Muscle layer of colon (tissue), 2 donors: ENCODE data around the gene SNRPA1.
A peak's percentile ranks its signal among the peaks of the same experiment; 100 is the strongest.
"Not testable (repeated sequence)": the region's sequence is repeated elsewhere in the genome, so short reads cannot be mapped to it uniquely, and the experiment has no call there.

Experiments used
- H3K27ac ChIP-seq: one replicate; pipeline ENCODE4 v1.7.0; 2013; ENCODE audit warnings: low read depth, mild to moderate bottlenecking, low read length, moderate library complexity
- H3K27me3 ChIP-seq, 2 donors: one replicate each; pipeline ENCODE4 v1.7.0; 2013; ENCODE audit warnings: low read length in 2 of 2, mild to moderate bottlenecking in 2 of 2; ENCODE audit not compliant: insufficient read depth in 2 of 2, control insufficient read depth in 1 of 2
- H3K36me3 ChIP-seq: one replicate; pipeline ENCODE4 v1.7.0; 2013; ENCODE audit warnings: mild to moderate bottlenecking, low read length; ENCODE audit not compliant: insufficient read depth
- H3K4me1 ChIP-seq: one replicate; pipeline ENCODE4 v1.7.0; 2013; ENCODE audit warnings: mild to moderate bottlenecking, low read length; ENCODE audit not compliant: insufficient read depth
- H3K4me3 ChIP-seq, 2 donors: one replicate each; pipeline ENCODE4 v1.7.0; 2013; ENCODE audit warnings: low read length in 2 of 2, low read depth in 1 of 2, mild to moderate bottlenecking in 1 of 2, moderate library complexity in 1 of 2
- H3K9ac ChIP-seq: one replicate; pipeline ENCODE4 v1.7.0; 2013; ENCODE audit warnings: low read length
- H3K9me3 ChIP-seq: one replicate; pipeline ENCODE4 v1.7.0; 2013; ENCODE audit warnings: mild to moderate bottlenecking, low read length
- donor health status: abdominal sarcoma.
- donor health status: Adenocarcinoma of cecum.

SNRPA1 gene

GRCh38 chr15:101307048-101307896 lies 12.2 kb upstream of the SNRPA1 start:
- H3K9ac ChIP-seq = no peak overlapping the region
- H3K4me3 ChIP-seq = no peak overlapping the region
- H3K9me3 ChIP-seq = no peaks in the 10 kb centered on the region
- H3K4me1 ChIP-seq = no peaks in the 10 kb centered on the region
- H3K36me3 ChIP-seq = no peaks in the 10 kb centered on the region
- H3K27ac ChIP-seq = no peak overlapping the region
- H3K27me3 ChIP-seq = no peaks in the 10 kb centered on the region

- Histone ChIP-seq H3K9ac (no peak overlapping the region), H3K4me1 (no peaks in the 10 kb centered on the region), H3K36me3 (no peaks in the 10 kb centered on the region), H3K9me3 (no peaks in the 10 kb centered on the region), H3K27ac (no peak overlapping the region), H3K27me3 (no peaks in the 10 kb centered on the region), H3K4me3 (no peak overlapping the region)
Measured at GRCh38 chr15:101306341-101307047, 11.4 kb upstream of the SNRPA1 start.

GRCh38 chr15:101305820-101306255 lies 10.8 kb upstream of the SNRPA1 start:
- no peaks in the 10 kb centered on the region for H3K36me3 ChIP-seq
- no peaks in the 10 kb centered on the region for H3K4me1 ChIP-seq
- H3K4me3 ChIP-seq = no peak overlapping the region
- H3K9me3 ChIP-seq = no peaks in the 10 kb centered on the region
- no peaks in the 10 kb centered on the region for H3K27me3 ChIP-seq
- H3K27ac ChIP-seq = no peak overlapping the region
- H3K9ac ChIP-seq = no peak overlapping the region

GRCh38 chr15:101303408-101303807 lies 8.4 kb upstream of the SNRPA1 start:
- Histone ChIP-seq H3K27me3 (no peaks in the 10 kb centered on the region), H3K9me3 (no peaks in the 10 kb centered on the region), H3K27ac (no peak overlapping the region), H3K4me3 (no peak overlapping the region), H3K4me1 (no peaks in the 10 kb centered on the region), H3K36me3 (no peaks in the 10 kb centered on the region), H3K9ac (no peak overlapping the region)

- Histone ChIP-seq H3K4me1 (peaks cover 26% of the 10 kb centered on the region), H3K9ac (no peak overlapping the region), H3K9me3 (no peaks in the 10 kb centered on the region), H3K27me3 (no peaks in the 10 kb centered on the region), H3K27ac (no peak overlapping the region), H3K4me3 (peak overlapping the region in 1 of 2 donors; percentile 89), H3K36me3 (no peaks in the 10 kb centered on the region)
Measured at GRCh38 chr15:101296418-101297405, 1.7 kb upstream of the SNRPA1 start.

GRCh38 chr15:101295607-101296161 lies 636 bp upstream of the SNRPA1 start:
- Histone ChIP-seq H3K27ac (peak overlapping the region; percentile 92), H3K4me3 (peak overlapping the region; percentile 85 to 89), H3K36me3 (no peaks in the 10 kb centered on the region), H3K9ac (peak overlapping the region; percentile 50), H3K4me1 (peaks cover 26% of the 10 kb centered on the region), H3K27me3 (no peaks in the 10 kb centered on the region), H3K9me3 (no peaks in the 10 kb centered on the region)

- peak overlapping the region; percentile 34 for H3K9ac ChIP-seq
- no peak overlapping the region for H3K27ac ChIP-seq
- no peaks in the 10 kb centered on the region for H3K27me3 ChIP-seq
- H3K4me3 ChIP-seq = peak overlapping the region in 1 of 2 donors; percentile 89
- no peaks in the 10 kb centered on the region for H3K36me3 ChIP-seq
- no peaks in the 10 kb centered on the region for H3K9me3 ChIP-seq
- peaks cover 26% of the 10 kb centered on the region for H3K4me1 ChIP-seq
Measured at GRCh38 chr15:101293122-101293521, 1.9 kb downstream of the SNRPA1 start.

GRCh38 chr15:101288905-101289513 lies 6.0 kb downstream of the SNRPA1 start:
- Histone ChIP-seq H3K9ac (no peak overlapping the region), H3K4me1 (peaks cover 18% of the 10 kb centered on the region), H3K36me3 (peaks cover 34% of the 10 kb centered on the region), H3K9me3 (no peaks in the 10 kb centered on the region), H3K27me3 (no peaks in the 10 kb centered on the region), H3K27ac (no peak overlapping the region), H3K4me3 (no peak overlapping the region)

GRCh38 chr15:101287342-101287741 lies 7.7 kb downstream of the SNRPA1 start:
- not testable (repeated sequence) for H3K9me3 ChIP-seq, H3K4me1 ChIP-seq, H3K9ac ChIP-seq, H3K27me3 ChIP-seq, H3K27ac ChIP-seq, H3K4me3 ChIP-seq
- peaks cover 44% of the 10 kb centered on the region for H3K36me3 ChIP-seq

- peaks cover 47% of the 10 kb centered on the region for H3K36me3 ChIP-seq
Measured at GRCh38 chr15:101286471-101287114, 8.5 kb downstream of the SNRPA1 start.

More at GRCh38 chr15:101286471-101287114, 8.5 kb downstream of the SNRPA1 start:
- H3K27me3 ChIP-seq = no peaks in the 10 kb centered on the region
- no peak overlapping the region for H3K27ac ChIP-seq
- no peaks in the 10 kb centered on the region for H3K4me1 ChIP-seq
- no peaks in the 10 kb centered on the region for H3K9me3 ChIP-seq
- H3K9ac ChIP-seq = no peak overlapping the region
- no peak overlapping the region for H3K4me3 ChIP-seq
